ENCODE measurements around the gene SPIRE2.
"Not testable (repeated sequence)": the region's sequence is repeated elsewhere in the genome, so short reads cannot be mapped to it uniquely, and the experiment has no call there.

The SPIRE2 gene

DNA sequence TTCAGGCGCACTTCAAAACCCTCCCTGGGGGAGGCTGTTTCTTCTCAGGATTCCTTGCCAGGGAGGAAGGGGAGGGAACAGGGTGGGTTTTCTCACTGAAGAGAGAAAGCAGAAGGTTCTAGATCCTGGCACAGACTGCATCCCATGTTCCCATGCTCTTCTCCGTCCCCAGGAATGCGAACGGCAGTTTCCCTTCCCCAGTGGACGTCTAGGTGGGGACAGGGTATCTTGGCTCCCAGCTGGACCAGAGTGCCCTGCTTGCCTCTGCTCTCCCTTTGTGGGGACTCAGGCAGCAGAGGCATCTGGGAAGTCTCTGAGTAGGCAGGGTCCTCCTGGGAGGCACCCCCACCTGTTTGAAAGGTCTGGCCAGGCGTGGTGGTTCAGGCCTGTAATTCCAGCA lies 42.2 kb downstream of the SPIRE2 start:
- no peak for DNase-seq

- no peak for DNase-seq
These were observed 43.6 kb downstream of the SPIRE2 start for GRCh38 chr16:89871895-89872294.

- peak; percentile 64 to 66 for DNase-seq
These were observed 45.1 kb downstream of the SPIRE2 start, which contains the start of gene TCF25 for GRCh38 chr16:89873109-89873971. Gene TCF25 (plus strand): TSS chr16:89873592. CDS start chr16:89873668, 76 bp downstream.

DNA sequence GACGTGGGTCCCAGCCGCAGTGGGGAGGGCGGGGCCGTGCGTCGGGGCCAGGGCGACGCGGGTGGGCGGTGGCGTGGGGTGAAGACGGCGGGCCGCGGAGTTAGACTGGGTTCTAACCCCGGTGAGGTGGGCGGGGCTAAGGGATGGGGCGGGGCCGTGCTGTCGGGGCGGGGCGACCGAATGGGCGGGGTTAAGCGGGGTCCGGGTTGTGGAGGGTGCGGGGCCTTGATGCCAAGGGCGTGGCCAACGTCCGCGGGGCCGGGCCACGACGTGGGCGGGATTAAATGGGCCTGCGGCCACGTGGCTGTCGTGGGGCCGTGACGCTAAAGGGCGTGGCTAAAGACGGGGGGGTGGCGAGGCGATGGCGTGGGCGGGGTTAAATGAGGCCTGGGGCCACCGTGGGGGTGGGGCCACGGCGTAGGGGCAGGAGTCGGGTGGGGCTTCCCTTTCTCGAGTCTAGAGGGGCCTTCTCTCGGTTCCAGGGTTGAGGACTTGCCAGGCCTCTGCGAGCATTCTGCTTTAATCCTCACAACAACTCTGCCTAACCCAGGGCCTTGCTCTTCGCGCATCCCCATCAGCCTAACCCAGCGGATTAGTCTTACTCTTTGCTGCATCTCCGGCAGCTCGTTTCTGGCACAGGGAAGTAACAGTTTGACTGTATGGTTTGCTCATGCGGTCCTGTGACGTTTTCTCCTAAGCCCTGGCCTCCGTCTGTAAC lies 45.9 kb downstream of the SPIRE2 start:
- peak; percentile 91 to 93 for DNase-seq

DNA sequence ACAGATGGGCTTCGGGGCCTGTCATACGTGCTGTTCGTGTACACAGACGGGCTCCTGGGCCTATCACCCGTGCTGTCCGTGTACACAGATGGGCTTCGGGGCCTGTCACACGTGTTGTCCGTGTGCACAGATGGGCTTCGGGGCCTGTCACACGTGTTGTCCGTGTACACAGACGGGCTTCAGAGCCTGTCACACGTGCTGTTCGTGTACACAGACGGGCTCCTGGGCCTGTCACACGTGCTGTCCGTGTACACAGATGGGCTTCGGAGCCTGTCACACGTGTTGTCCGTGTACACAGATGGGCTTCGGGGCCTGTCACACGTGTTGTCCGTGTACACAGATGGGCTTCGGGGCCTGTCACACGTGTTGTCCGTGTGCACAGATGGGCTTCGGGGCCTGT lies 50.8 kb downstream of the SPIRE2 start:
- DNase-seq = not testable (repeated sequence)

DNA sequence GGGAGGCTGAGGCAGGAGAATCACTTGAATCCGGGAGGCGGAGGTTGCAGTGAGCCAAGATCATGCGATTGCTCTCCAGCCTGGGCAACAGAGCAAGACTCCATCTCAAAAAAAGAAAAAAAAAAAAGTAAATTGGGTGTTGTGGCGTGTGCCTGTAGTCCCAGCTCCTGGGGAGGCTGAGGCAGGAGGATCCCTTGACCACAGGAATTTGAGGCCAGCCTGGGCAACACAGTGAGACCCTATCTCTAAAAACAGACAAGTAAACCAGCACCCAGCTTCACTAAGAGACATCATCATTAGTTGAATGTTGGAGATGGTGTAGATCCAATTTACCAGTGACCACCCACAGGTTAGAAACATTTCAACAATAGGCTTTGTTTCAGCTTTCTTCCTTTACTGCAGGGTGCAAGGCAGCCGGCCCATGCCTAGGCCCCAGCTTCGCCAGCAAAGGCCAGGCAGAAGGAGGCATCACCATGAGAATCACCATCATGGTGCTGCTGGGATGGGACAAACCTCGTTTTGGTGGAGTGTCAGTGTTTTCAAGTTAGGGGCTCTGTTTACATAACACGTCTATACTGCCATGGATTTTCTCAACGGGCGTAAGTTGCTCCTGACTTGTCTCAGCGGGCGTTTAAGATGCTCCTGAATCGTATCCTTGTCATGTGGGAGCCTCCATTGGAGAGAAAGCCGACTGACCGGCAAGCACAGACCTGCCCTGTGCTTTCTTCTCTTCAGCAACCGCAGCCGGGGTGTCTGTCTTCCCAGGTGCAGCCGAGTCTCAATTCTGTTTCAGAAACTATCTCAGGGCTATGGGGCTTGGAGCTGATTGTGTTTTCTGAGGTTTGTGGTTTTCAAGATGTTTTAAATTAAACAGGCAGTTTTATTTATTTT lies 52.4 kb downstream of the SPIRE2 start:
- no peak for DNase-seq

- DNase-seq = no peak
These were observed 53.1 kb downstream of the SPIRE2 start for GRCh38 chr16:89881368-89881730.

- DNase-seq = no peak
These were observed 55.2 kb downstream of the SPIRE2 start for GRCh38 chr16:89883346-89884040.

- DNase-seq = no peak
These were observed 55.8 kb downstream of the SPIRE2 start for GRCh38 chr16:89884041-89884421.

GRCh38 chr16:89887243-89887642 lies 59.0 kb downstream of the SPIRE2 start:
- no peak for DNase-seq

DNA sequence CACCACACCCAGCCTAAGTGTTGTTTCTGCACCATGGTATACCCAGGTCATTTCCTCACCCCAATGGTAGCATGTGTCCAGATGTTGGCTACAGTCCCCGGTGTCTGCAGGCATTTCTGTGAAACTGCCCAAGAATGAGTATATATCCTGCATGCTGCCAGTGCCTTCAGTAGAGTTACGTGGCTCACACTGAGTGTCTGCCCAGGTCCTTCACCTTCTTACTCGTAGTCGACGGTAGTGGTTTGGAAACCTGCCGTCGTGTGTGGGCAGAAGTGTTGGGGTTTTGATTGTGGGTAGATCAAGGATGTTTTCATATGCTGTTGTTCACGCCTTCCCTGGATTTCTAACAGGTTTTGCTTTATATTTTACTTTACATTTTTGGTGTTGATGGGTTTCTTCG lies 61.9 kb downstream of the SPIRE2 start:
- DNase-seq = no peak

GRCh38 chr16:89890886-89891657 lies 62.8 kb downstream of the SPIRE2 start:
- no peak for DNase-seq

DNA sequence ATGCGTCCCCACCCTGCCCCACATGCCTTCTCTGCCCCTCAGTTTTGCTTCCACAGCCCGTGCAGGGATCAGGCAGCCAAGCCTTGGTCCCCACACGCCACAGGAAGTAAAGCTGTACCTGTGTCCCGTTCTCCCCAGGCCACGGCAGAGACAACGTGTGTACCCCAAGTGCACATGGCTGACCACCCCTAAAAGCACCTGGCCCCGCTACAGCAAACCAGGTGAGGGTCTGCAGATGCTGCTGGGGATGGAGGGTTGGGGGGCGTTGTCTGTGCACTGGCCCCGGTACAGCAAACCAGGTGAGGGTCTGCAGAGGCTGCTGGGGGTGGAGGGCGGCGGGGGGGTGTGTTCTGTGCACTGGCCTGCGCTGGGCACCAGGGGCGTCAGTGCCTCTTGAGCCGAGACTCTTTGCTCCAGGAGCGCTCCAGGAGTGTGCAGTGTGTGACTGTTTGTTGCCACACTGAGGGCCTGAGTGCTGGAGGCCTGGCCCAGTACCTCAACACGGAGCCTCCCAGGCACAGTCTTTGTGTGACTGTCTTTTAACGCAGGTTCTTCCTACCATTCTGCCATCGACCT lies 63.9 kb downstream of the SPIRE2 start:
- DNase-seq = no peak

- no peak for DNase-seq
These were observed 64.4 kb downstream of the SPIRE2 start for GRCh38 chr16:89892635-89893034.

GRCh38 chr16:89893642-89894548 lies 65.6 kb downstream of the SPIRE2 start:
- DNase-seq = no peak

DNA sequence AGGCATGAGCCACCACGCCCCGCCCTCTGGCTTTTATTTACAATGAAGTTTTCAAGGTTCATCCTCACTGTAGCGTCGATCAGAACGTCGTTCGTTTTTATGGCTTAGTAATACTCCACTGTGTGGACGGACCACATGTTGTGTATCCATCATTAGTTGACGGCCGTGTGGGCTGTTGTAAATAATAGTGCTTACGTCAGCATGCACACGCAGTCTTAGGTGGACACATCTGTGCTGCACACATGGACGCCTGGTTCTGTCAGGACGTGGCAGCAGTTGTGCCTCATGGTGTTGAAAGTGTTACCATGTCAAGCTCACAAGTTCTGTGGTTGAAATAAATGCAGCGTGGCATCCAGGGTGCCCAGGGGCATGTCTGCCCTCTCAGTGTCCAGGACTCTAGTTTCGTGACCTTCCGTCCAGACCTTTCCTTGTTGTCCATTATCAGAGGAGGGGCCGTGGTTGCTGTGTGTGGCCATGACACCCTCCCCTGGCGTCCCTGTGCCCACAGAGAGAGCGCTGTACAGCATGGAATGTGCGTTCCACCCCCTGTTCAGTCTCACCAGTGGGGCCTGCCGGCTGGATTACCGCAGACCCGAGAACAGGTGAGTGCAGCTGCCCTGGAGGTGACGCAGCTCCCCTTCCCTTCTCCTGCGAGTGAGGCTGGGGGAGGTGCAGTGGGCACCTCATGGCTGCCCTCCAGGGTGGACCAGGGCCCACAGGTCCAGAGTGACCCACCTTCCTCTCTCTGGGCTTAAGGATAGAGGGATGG lies 67.4 kb downstream of the SPIRE2 start:
- no peak for DNase-seq

- no peak for DNase-seq
These were observed 68.9 kb downstream of the SPIRE2 start for GRCh38 chr16:89897204-89897603.

GRCh38 chr16:89898201-89898967 lies 70.1 kb downstream of the SPIRE2 start:
- DNase-seq = no peak

Measured in AML-193 (cell line).